H54 (cell line): ENCODE data around the gene ZNF222.

ENCODE experiments used
- DNase-seq: peaks from one replicate; pipeline ENCODE4 v3.0.0; 2011; ENCODE audit warnings: low spot score, mixed read lengths; ENCODE audit not compliant: insufficient read length
- FAIRE-seq: peaks from 3 replicates; lab custom pipeline; 2011; peaks lifted over from hg19 to GRCh38; lab: Jason Lieb, UNC
- POLR2A ChIP-seq: IDR thresholded peaks from 2 replicates; pipeline ENCODE4 v1.6.1; 2011; ENCODE audit warnings: low read depth, mild to moderate bottlenecking, low read length

The ZNF222 gene

DNA sequence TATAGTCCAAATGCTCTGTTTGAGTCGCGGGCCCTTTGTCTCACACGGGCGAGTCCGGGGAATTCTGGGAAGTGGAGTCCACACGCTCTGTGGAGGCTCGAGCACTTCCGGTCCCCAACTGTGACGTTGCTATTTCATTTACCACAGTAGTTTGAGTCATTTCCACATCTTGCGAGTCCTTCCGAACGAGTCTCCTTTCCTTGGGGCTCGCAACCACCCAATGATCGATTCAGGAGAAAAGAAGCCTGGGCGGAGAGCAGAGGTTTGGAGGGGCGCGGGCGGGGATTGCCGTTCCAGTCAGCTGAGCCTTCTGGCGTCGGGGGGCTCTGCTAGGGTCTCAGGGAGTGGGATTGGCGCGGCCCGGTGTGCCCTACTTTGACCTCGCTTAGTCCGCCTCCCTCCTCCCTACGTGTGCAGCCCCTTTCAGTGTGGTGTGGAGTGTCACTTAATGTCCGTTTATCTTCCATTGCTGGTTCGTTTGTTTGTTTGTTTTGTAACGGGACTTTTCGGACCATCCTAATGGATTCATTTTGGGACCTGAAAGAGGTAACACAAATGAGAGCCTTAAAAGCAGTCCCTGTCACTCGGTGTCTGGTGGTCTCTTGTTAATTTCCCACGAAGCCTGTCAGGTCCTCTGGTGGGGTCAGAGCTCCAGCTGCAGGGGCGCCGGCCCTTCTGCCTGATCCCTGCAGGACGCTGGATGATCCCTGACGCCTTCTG is at the start of gene ZNF222:
ZNF222 (plus strand) TSS at position 163 of the 720 bp plus-strand sequence; CDS start at position 221, 58 bp downstream.
- peak; percentile 27 for FAIRE-seq
- 0 out of 2 replicates have a peak, but pooled peaks have one; percentile 41 for TF ChIP-seq POLR2A
- DNase-seq: peak; percentile 72

DNA sequence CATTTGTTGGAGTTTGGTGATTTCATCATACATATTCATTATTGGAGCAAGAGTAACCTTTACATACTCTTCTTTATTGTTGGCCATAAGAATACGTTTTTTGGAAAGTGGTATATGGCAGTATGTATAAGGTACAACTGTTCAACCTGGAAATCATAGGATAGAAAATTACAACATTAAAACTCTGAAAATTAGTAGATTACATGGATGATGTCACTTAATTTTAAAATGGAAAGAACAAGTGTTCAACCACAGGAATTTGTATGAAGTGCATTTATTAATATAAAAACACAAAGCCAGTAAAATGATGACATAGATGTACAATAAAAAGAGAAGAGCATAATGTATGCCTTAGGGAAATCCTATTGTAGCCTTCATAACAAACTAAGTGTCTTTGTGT is 48.4 kb upstream of the ZNF222 start:
- no peak for TF ChIP-seq POLR2A
- DNase-seq (no peak), FAIRE-seq (no peak)

DNA sequence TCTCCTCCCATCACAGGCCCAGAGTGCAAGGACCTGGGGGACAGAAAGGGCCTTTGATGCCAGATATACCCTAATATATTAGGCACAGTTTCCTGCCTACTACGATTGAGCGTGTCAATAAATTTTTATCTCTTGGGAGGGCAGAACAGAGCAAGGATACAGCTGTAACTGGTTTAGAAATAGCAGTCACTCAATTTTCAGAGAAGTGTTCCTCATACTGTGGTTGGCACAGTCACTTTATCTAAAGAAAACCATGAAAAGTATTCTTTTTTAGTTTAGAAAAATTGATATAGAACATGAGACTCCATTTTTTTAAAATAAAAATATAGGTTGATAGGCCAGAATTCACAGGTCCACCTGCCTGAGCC is 41.7 kb upstream of the ZNF222 start:
- TF ChIP-seq POLR2A: no peak
- no peak for FAIRE-seq
- DNase-seq: no peak

DNA sequence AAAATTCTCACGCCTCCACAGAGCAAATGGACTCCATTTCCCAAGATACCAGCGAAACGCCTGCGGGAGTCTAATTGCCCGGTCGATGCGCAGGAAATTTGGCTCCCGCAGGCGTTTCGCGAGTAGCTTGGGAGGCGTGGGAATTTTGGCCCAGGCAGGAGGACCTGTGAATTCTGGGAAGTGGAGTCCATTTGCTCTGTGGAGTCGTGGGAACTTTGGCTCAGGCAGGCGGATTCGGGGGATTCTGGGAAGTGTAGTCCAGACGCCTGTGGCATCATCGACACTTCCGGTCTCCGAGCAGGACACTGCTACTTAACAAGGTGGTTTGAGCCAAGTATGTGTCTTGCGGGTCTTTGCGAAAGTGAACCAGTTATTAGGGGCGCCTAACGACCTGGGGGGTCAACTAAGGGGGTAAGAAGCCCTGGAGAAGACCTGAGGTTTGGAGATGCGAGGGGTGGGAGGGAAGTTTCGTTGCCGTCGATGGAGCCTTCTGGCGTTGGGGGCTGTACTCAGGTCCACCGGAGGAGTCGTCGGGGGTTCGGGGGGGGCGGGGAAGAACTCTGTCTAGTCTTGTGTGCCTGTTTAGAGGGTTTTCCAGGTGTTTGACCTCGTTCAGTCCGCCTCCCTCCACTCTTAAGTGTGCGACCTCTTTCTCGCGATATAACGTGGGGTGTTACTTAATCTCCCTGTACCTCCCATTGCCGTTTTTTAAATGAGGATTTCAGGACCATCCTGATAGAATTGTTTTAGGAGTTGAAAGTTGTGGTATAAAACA is 41.1 kb upstream of the ZNF222 start, which contains the start of gene ZNF155:
ZNF155 (plus strand) TSS at position 277 of the 775 bp plus-strand sequence. CDS start 4,356 bp downstream, outside the sequence.
- no peak for TF ChIP-seq POLR2A
- DNase-seq (peak; percentile 93), FAIRE-seq (peak; percentile 99)

DNA sequence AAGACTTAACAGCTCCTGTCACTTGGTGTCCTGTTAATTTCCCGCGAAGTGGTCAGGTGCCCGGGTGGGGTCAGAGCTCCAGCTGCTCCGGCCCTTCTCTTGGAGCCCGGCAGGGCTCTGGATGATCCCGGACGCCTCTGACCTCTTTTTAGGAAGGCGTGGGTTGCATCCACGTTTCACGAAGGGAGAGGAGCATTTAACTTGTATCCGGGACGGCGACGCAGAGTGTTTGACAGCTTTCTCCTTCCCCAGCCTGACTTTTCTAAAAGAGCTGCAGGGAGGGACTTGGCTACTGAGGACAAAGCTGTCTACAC is 40.5 kb upstream of the ZNF222 start:
- DNase-seq (peak; percentile 7), FAIRE-seq (no peak)
- no peak for TF ChIP-seq POLR2A

DNA sequence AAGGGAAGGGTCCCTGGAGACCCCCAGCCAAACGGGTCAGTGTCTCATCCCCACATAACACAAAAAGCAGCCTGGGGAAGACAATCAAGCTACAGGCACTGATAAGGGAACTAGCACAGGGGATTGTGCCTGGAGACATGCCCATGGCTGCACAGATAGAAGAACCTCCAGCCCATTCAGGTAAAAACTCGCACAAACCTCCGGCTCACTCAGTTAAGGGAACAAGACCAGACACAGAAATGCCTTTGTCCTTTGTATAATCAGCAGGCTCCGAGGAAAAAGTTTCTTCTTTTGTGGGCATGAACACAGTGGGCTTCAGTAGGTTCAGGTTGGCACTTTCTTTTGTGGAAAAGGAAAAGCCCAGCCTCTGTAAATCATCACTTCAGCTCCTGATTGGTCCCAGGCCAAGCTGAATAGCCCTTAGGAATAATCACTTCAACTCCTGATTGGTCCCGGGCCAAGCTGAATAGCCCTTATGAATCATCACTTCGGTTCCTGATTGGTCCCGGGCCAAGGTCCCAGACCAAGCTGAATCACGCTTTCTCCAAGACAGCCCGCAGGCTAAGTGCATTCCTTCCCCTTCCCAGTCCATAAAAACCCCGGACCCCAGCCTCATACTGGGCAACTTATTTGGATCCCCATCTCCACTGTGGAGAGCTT is 27.4 kb upstream of the ZNF222 start:
- no peak for TF ChIP-seq POLR2A
- FAIRE-seq: no peak
- DNase-seq: no peak

DNA sequence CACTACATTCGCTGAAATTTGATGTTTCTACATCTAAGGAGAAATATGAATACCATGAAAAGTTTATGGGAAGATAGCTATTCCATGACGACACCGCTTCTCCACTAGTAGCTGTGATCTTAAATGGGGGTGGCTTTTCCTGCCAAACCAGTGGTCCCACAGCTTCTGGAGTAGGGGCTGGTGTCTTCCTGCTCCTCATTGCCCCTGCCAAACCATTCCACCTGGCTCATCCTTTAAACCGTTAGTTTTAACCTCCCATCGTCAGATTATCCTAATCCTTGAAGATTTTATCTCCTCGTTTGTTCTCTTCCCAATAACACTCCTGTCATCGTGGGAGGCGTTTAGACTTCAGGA is 23.0 kb upstream of the ZNF222 start:
- no peak for TF ChIP-seq POLR2A
- FAIRE-seq: no peak
- no peak for DNase-seq

DNA sequence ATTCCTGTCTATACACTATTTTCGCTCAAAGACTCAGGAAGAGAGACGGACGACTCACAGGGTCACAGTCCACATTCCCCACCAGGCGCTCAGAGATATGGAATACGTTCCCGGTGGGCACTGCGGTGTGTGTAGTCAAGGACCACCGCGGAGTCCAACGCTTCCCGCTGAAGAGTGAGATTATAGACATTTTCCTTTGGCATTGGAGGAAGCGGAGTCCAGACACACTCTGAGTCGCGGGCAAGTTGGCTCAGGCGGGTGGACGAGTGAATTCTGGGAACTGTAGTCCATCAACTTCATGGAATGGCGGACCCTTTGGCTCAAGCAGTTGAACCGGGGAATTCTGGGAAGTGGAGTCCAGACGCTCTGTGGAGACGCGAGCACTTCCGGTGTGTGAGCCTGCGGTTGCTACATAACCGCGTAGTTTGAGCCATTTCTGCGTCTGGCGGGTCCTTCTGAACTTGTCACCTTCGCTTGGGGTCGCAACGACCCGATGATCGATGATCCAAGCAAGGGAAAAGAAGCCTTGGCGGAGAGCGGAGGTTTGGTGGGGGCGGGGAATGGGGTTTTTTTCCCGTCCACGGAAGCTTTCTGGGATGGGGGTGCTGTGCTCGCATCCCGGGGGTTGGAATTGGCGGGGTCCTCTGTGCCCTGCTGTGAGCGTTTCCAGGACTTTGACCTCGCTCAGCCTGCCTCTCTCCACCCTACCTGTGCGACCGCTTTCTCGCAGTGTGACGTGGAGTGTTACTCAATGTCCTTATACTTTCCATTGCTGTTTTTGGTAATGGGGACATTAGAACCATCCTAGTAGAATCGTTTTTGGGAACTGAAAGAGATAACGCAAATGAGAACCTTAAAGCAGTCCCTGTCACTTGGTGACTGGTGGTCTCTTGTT is 22.4 kb upstream of the ZNF222 start, which contains the start of gene ZNF230:
ZNF230 (plus strand) TSS at position 392 of the 895 bp plus-strand sequence. CDS start 4,122 bp downstream, outside the sequence.
- peak; percentile 89 for DNase-seq
- peak; percentile 96 for FAIRE-seq
- TF ChIP-seq POLR2A: peak; percentile 60

DNA sequence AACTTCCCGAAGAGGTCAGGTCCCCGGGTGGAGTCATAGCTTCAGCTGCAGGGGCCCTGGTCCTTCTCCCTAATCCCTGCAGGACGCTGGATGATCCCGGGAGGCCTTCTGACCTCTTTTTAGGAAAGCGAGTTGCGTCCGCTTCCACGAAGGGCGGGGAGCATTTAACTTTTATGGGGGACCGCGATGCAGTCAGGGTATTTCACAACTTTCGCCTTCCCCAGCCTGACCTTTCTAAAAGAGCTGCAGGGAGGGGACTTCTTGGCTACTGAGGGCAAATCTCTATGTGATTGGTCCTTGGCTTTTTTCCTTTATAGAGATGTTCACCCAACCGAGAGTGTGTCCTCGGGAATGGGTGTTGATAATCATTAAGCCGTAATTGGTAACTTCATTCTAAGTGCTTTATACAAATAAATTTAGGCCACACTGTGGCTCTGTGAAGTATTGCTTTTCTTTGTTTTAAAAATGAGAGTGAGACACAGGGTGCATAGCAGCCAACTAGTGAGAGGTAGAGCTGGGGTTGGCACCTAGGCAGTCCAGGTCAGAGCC is 21.6 kb upstream of the ZNF222 start:
- peak; percentile 12 for DNase-seq
- no peak for FAIRE-seq
- no peak for TF ChIP-seq POLR2A

DNA sequence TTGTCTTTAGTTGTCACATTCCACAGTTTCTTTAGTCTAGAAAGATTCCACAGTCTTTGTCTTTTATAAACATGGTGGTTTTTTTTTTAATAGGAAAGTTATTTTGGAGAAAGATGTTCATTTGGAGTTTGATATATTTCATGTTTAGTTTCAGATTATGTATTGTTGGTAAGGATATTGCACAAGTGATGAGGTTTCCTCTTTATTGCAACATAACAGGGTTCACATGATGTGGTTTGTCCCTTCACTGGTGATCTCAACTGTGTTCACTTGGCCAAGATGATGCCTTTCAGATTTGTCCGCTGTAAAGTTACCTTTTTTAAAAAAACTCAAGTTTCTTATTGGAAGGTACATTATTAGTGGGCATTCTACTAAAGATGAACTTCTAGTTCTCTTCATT is 19.2 kb upstream of the ZNF222 start:
- no peak for DNase-seq
- no peak for TF ChIP-seq POLR2A
- FAIRE-seq: no peak

DNA sequence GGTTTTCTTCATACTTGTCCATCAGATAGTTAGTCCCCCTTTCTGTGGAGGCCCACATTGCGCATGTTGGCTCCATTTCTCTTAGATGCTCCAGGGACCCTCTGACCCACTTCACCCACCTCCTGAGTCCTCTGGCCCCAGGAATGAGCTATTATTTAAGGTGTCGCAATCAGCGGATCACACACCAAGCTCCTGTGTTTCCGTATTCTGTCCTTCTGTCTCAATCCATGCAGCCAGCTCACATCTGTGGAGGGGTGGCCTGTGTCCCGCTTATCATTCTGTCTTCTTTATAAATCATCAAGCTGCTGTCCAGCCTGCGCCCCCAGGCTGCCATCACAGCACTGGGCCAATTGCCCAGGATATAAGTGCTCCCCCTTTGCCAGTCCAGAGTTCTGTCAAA is 17.7 kb upstream of the ZNF222 start:
- FAIRE-seq (no peak), DNase-seq (no peak)
- no peak for TF ChIP-seq POLR2A

DNA sequence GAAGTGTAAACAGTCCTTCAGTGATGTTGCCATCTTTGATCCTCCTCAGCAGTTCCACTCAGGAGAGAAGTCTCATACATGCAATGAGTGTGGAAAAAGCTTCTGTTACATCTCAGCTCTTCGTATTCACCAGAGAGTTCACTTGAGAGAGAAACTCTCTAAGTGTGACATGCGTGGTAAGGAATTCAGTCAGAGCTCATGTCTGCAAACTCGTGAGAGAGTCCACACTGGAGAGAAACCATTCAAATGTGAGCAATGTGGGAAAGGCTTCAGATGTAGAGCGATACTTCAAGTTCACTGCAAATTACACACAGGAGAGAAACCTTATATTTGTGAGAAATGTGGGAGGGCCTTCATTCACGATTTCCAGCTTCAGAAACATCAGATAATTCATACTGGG is 14.7 kb upstream of the ZNF222 start:
- no peak for FAIRE-seq
- TF ChIP-seq POLR2A: no peak
- DNase-seq: no peak

DNA sequence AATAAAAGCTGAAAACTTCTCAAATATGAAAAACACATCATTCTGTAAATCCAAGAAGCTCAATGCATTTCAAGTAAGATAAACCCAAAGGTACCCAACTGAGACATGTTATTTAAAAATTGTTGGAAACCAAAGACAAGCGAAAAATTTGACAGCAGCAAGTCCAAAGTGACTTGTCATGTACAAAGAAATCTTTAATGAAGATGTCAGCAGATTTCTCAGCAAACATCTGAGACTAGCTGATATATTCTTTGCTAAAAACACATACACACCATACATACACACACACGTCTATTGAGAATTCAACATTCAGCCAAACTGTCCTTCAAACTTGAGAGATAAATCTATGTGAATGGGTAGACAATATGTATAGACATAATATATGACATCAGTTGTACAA is 5.7 kb upstream of the ZNF222 start:
- no peak for FAIRE-seq
- no peak for TF ChIP-seq POLR2A
- no peak for DNase-seq
